Tracheal epithelial cell (primary cell): Measurements from ENCODE around the gene HTRA1. TPM values are rescaled to one million over a fixed set of nuclear protein-coding genes. Genes with fewer than 3 reads are reported as not detected.

Experiments
- total RNA-seq: library from RNA; depleted of rRNA; stranded (reverse); fragments of >200 nt; gene quantifications from 2 replicates; pipeline ENCODE4 v1.2.1, GENCODE V29; 2014

The HTRA1 gene
- 108 and 121 TPM in 2 replicates for total RNA-seq

DNA sequence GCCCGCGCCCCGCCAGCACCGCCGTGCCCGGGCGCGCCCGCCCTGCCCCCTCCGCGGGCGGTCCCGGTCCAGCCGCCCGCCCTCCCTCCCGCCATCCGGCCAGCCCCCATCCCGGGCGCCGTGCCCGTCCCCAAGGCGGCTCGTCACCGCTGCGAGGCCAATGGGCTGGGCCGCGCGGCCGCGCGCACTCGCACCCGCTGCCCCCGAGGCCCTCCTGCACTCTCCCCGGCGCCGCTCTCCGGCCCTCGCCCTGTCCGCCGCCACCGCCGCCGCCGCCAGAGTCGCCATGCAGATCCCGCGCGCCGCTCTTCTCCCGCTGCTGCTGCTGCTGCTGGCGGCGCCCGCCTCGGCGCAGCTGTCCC lies at the start of gene HTRA1:
Gene HTRA1, plus strand, starts transcription at position 187 of the 362 bp plus-strand sequence. Its CDS starts 100 bp downstream, at position 287.

DNA sequence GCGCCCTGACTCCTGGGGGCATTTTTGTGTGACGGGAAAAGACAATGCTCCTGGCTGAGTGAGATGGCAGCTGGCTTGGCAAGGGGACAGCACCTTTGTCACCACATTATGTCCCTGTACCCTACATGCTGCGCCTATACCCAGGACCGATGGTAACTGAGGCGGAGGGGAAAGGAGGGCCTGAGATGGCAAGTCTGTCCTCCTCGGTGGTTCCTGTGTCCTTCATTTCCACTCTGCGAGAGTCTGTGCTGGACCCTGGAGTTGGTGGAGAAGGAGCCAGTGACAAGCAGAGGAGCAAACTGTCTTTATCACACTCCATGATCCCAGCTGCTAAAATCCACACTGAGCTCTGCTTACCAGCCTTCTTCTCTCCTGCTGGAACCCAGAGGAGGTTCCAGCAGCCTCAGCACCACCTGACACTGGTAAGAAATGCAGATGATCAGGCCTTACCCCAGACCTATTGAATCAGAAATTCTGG lies 6.7 kb upstream of the HTRA1 start, which contains the start of gene ARMS2:
Gene ARMS2, plus strand, starts transcription at position 51 of the 478 bp plus-strand sequence. Its CDS starts 75 bp downstream, at position 126.

DNA sequence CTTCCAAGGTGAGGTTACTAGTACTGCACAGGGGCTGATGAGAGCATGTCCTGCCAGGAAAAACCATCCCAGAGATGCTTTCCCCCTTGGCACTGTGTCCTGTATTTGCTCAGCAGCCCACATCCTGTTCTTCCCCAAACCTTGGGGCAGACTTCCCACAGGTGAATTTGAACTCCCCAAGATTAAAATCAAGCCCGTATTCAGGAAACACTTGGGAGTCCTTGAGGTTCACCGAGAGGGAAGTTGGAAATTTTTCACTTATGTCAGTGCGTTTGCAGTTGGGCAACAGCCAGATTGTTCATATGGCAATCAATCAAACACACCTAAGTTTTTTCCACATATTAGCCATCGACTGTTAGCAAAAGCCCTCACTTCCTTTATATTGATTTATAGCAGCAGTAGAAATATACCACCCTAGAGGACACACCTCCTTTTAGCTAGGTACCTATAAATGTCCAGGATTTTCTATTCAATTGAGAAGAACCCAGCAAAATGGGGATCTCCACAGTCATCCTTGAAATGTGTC lies 99.0 kb downstream of the HTRA1 start, which contains the start of gene DMBT1:
Gene DMBT1, plus strand, starts transcription at position 476 of the 526 bp plus-strand sequence. Its CDS starts 17 bp downstream, at position 493.

Other genes with a start within 250 kb of the HTRA1 start
- gene BTBD16, start 190.3 kb upstream of the HTRA1 start, total RNA-seq = not detected in 2 replicates
- 46.0 and 46.9 TPM in 2 replicates for gene PLEKHA1, start 86.8 kb upstream of the HTRA1 start, total RNA-seq
- gene ARMS2, start 6.9 kb upstream of the HTRA1 start, total RNA-seq = not detected in 2 replicates
- gene DMBT1, start 99.2 kb downstream of the HTRA1 start, total RNA-seq = under 0.01 TPM in 1 of 2 replicates, not detected in the other
- not detected in 2 replicates for gene C10orf120, start 238.3 kb downstream of the HTRA1 start, total RNA-seq